ENCODE results near the gene MTR. TPM values are rescaled to one million over a fixed set of nuclear protein-coding genes. Genes with fewer than 3 reads are reported as not detected.
A peak's percentile ranks its signal among the peaks of the same experiment; 100 is the strongest.

The MTR gene
- total RNA-seq, 1 experiment from 2014 or later: 27.5 TPM

- TF ChIP-seq MYBL2 (CRISPR knock-in tag; IDR thresholded peaks at IDR 0.05) (peak; percentile 78; the same call in 1 of the 2 replicates), SP1 (CRISPR knock-in tag; conservative IDR thresholded peaks at IDR 0.05) (0 out of 2 replicates have a peak, but pooled peaks have one; percentile 36), TEAD4 (CRISPR knock-in tag; IDR thresholded peaks at IDR 0.05) (no peak), ZNF416 (CRISPR knock-in tag; IDR thresholded peaks at IDR 0.05) (no peak), RELA (CRISPR knock-in tag; IDR thresholded peaks at IDR 0.05; ENCODE audit: borderline replicate concordance) (no peak), E2F4 (CRISPR knock-in tag; IDR thresholded peaks at IDR 0.05; ENCODE audit: borderline replicate concordance, low read depth) (no peak), CBFB (CRISPR knock-in tag; IDR thresholded peaks at IDR 0.05; ENCODE audit: low read depth) (no peak), PRDM15 (CRISPR knock-in tag; IDR thresholded peaks at IDR 0.05) (no peak), ZBTB21 (CRISPR knock-in tag; IDR thresholded peaks at IDR 0.05; ENCODE audit: borderline replicate concordance) (no peak), FOXP1 (CRISPR knock-in tag; IDR thresholded peaks at IDR 0.05; ENCODE audit: borderline replicate concordance) (peak; percentile 80; the same call in 1 of the 2 replicates), ZNF138 (CRISPR knock-in tag; conservative IDR thresholded peaks at IDR 0.05) (no peak), FOXK1 (CRISPR knock-in tag; IDR thresholded peaks at IDR 0.05) (peak; percentile 14; the same call in 1 of the 2 replicates), AR (CRISPR knock-in tag; IDR thresholded peaks at IDR 0.05) (no peak)
These were observed at the start of gene MTR (continued) for GRCh38 chr1:236795035-236795756.

GRCh38 chr1:236746785-236747184 is 48.3 kb upstream of the MTR start:
- no peak overlapping the region for H3K27ac Mint-ChIP-seq
- ATAC-seq: no peak
- ChIA-PET POLR2A (no interaction called here), CTCF (no interaction called here)
- TF ChIP-seq SOX15 (CRISPR knock-in tag; IDR thresholded peaks at IDR 0.05) (no peak), GTF2I (CRISPR knock-in tag; conservative IDR thresholded peaks at IDR 0.05) (no peak)
- H3K4me3 Mint-ChIP-seq: no peak overlapping the region
- H3K9me3 Mint-ChIP-seq: no peaks in the 10 kb centered on the region
- no peaks in the 10 kb centered on the region for H3K27me3 Mint-ChIP-seq (ENCODE audit: low read depth)
- H3K36me3 Mint-ChIP-seq: peaks cover 7% of the 10 kb centered on the region; the same call in 1 of the 2 replicates
- peaks cover 4% of the 10 kb centered on the region for H3K4me1 Mint-ChIP-seq
- DNase-seq (ENCODE audit: low spot score): no peak

GRCh38 chr1:236747311-236747985 is 47.6 kb upstream of the MTR start:
- no peak for DNase-seq (ENCODE audit: low spot score)
- Mint-ChIP-seq H3K4me1 (no peaks in the 10 kb centered on the region), H3K27me3 (ENCODE audit: low read depth) (no peaks in the 10 kb centered on the region), H3K36me3 (peaks cover 7% of the 10 kb centered on the region; the same call in 1 of the 2 replicates), H3K4me3 (no peak overlapping the region), H3K27ac (no peak overlapping the region), H3K9me3 (no peaks in the 10 kb centered on the region)
- ATAC-seq: no peak
- ChIA-PET POLR2A (no interaction called here), CTCF (no interaction called here)
- no peak for TF ChIP-seq ZNF219 (CRISPR knock-in tag; IDR thresholded peaks at IDR 0.05; ENCODE audit: borderline replicate concordance)
- no peak for TF ChIP-seq SMAD4 (CRISPR knock-in tag; IDR thresholded peaks at IDR 0.05)
- TF ChIP-seq E2F5 (CRISPR knock-in tag; IDR thresholded peaks at IDR 0.05): no peak
- TF ChIP-seq SOX15 (CRISPR knock-in tag; IDR thresholded peaks at IDR 0.05): no peak
- TF ChIP-seq NFYB (CRISPR knock-in tag; conservative IDR thresholded peaks at IDR 0.05; ENCODE audit: low read depth): no peak
- no peak for TF ChIP-seq RORB (CRISPR knock-in tag; IDR thresholded peaks at IDR 0.05)

All from WTC11 (cell line).